ENCODE measurements around the gene CAPN3.

CAPN3 gene

DNA sequence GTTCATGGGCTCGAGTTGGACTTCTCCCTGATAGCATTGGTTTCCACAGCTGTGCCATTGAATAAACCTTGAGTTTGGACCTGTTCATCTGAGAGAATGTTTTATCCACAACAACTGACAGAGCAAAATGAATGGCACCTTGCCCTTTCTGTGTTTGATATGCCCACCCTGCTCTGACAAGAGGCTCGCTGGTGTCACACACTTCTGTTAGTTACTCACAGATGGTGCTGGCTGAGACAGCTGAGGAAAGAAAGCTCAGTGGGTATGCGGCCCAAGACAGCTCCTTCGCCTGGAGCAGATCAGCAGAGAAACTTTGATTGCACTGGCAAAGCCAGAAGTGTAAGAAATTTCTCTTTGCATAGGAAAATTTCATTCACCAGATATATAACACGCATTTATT is 2.5 kb upstream of the CAPN3 start:
- TF ChIP-seq YY1 (IDR thresholded peaks at IDR 0.05; ENCODE audit: low read depth) (no peak), CREB1 (IDR thresholded peaks at IDR 0.05; ENCODE audit: low read depth) (no peak), TCF12 (IDR thresholded peaks at IDR 0.05; ENCODE audit: low read depth) (no peak), ZBTB7A (IDR thresholded peaks at IDR 0.05; ENCODE audit: low read depth) (no peak), TEAD4 (IDR thresholded peaks at IDR 0.05) (no peak), TAF1 (IDR thresholded peaks at IDR 0.05; ENCODE audit: low read depth) (no peak), FOXM1 (IDR thresholded peaks at IDR 0.05; ENCODE audit: borderline replicate concordance, low read depth) (no peak), EGR1 (IDR thresholded peaks at IDR 0.05) (no peak), CEBPB (IDR thresholded peaks at IDR 0.05) (no peak), EP300 (IDR thresholded peaks at IDR 0.05; ENCODE audit: borderline replicate concordance) (no peak), RAD21 (IDR thresholded peaks at IDR 0.05; ENCODE audit: low read depth) (no peak), NFIC (IDR thresholded peaks at IDR 0.05) (no peak)
- TF ChIP-seq, protein P1, sequence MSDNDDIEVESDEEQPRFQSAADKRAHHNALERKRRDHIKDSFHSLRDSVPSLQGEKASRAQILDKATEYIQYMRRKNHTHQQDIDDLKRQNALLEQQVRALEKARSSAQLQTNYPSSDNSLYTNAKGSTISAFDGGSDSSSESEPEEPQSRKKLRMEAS (IDR thresholded peaks at IDR 0.05), result no peak
- TF ChIP-seq, protein P2, sequence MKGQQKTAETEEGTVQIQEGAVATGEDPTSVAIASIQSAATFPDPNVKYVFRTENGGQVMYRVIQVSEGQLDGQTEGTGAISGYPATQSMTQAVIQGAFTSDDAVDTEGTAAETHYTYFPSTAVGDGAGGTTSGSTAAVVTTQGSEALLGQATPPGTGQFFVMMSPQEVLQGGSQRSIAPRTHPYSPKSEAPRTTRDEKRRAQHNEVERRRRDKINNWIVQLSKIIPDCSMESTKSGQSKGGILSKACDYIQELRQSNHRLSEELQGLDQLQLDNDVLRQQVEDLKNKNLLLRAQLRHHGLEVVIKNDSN (IDR thresholded peaks at IDR 0.05), result no peak
- TF ChIP-seq, protein P3, sequence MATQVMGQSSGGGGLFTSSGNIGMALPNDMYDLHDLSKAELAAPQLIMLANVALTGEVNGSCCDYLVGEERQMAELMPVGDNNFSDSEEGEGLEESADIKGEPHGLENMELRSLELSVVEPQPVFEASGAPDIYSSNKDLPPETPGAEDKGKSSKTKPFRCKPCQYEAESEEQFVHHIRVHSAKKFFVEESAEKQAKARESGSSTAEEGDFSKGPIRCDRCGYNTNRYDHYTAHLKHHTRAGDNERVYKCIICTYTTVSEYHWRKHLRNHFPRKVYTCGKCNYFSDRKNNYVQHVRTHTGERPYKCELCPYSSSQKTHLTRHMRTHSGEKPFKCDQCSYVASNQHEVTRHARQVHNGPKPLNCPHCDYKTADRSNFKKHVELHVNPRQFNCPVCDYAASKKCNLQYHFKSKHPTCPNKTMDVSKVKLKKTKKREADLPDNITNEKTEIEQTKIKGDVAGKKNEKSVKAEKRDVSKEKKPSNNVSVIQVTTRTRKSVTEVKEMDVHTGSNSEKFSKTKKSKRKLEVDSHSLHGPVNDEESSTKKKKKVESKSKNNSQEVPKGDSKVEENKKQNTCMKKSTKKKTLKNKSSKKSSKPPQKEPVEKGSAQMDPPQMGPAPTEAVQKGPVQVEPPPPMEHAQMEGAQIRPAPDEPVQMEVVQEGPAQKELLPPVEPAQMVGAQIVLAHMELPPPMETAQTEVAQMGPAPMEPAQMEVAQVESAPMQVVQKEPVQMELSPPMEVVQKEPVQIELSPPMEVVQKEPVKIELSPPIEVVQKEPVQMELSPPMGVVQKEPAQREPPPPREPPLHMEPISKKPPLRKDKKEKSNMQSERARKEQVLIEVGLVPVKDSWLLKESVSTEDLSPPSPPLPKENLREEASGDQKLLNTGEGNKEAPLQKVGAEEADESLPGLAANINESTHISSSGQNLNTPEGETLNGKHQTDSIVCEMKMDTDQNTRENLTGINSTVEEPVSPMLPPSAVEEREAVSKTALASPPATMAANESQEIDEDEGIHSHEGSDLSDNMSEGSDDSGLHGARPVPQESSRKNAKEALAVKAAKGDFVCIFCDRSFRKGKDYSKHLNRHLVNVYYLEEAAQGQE (IDR thresholded peaks at IDR 0.05; ENCODE audit: low read depth), result no peak

DNA sequence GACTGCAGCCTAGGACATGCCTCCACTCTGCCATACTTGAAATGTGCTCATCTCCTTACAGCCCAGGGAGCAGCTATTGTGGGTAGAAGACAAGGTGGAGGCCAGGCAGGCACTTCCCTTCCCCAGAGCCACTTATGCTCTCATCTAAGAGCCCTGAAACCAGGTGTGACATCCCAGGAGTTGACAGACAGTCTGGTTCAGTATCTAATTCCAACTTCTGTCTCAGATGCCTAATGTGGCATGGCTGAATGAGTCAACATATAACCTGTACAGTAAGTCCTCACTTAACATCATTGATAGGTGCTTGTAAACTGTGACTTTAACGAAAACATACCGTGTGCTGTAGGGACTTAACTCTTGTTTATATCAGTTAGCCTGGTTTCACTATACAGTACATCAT is 1.2 kb upstream of the CAPN3 start:
- TF ChIP-seq CEBPB (IDR thresholded peaks at IDR 0.05) (no peak), EP300 (IDR thresholded peaks at IDR 0.05; ENCODE audit: borderline replicate concordance) (no peak), NFIC (IDR thresholded peaks at IDR 0.05) (no peak), YY1 (IDR thresholded peaks at IDR 0.05; ENCODE audit: low read depth) (no peak), TEAD4 (IDR thresholded peaks at IDR 0.05) (no peak), CREB1 (IDR thresholded peaks at IDR 0.05; ENCODE audit: low read depth) (no peak), RAD21 (IDR thresholded peaks at IDR 0.05; ENCODE audit: low read depth) (no peak), EGR1 (IDR thresholded peaks at IDR 0.05) (no peak), TAF1 (IDR thresholded peaks at IDR 0.05; ENCODE audit: low read depth) (no peak), FOXM1 (IDR thresholded peaks at IDR 0.05; ENCODE audit: borderline replicate concordance, low read depth) (no peak)
- TF ChIP-seq, protein P1 (IDR thresholded peaks at IDR 0.05), result no peak
- TF ChIP-seq, protein P3 (IDR thresholded peaks at IDR 0.05; ENCODE audit: low read depth), result no peak
- TF ChIP-seq, protein P2 (IDR thresholded peaks at IDR 0.05), result no peak

DNA sequence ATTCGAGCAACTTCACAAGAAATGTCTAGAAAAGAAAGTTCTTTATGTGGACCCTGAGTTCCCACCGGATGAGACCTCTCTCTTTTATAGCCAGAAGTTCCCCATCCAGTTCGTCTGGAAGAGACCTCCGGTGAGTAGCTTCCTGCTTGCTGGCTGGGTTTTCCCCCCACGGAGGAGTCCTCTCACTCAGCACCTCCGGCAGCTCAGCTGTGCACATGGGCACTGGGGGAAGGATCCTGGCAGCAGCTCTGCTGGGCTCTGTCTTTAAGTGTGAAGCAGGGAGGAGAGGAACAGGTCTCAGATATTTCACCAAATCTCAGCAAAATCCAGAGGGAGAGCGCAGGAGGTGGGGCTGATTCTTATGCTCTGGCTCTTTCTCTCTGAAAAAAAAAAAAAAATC is 684 bp downstream of the CAPN3 start:
- TF ChIP-seq TAF1 (IDR thresholded peaks at IDR 0.05; ENCODE audit: low read depth) (no peak), CEBPB (IDR thresholded peaks at IDR 0.05) (no peak), EGR1 (IDR thresholded peaks at IDR 0.05) (no peak), CREB1 (IDR thresholded peaks at IDR 0.05; ENCODE audit: low read depth) (no peak), ZBTB7A (IDR thresholded peaks at IDR 0.05; ENCODE audit: low read depth) (no peak), FOXM1 (IDR thresholded peaks at IDR 0.05; ENCODE audit: borderline replicate concordance, low read depth) (no peak), YY1 (IDR thresholded peaks at IDR 0.05; ENCODE audit: low read depth) (no peak)
- TF ChIP-seq, protein P2 (IDR thresholded peaks at IDR 0.05), result no peak
- TF ChIP-seq, protein P3 (IDR thresholded peaks at IDR 0.05; ENCODE audit: low read depth), result no peak

DNA sequence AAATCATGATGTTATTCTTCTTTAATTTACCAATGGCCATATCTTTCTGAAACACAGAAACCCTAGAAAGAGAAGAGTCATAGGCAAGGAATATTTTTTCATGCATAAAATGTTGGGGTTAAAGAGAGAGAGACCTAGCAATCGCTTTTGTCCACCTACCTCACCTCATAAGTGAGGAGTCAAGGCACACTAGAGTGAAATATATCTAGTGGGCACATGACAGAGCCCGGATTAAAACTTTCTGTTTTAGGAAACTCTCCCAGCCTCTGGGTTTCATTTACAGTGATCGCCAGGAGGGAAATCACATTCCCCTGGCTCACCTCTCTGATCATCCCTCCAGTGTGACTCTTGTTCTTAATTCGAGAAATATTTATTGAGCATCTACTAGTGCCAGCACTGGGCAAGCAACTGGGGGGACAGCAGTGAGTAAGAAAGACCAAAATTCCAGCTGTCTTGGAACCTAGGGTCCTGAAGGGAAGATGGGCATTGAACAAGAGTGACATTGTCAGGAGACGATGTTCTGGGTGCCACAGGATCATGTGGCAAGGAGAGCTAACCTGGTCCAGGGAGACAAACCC is 1.3 kb downstream of the CAPN3 start:
- TF ChIP-seq TAF1 (IDR thresholded peaks at IDR 0.05; ENCODE audit: low read depth) (no peak), CREB1 (IDR thresholded peaks at IDR 0.05; ENCODE audit: low read depth) (no peak), NFIC (IDR thresholded peaks at IDR 0.05) (no peak), TEAD4 (IDR thresholded peaks at IDR 0.05) (no peak), TCF12 (IDR thresholded peaks at IDR 0.05; ENCODE audit: low read depth) (no peak), YY1 (IDR thresholded peaks at IDR 0.05; ENCODE audit: low read depth) (no peak), ZBTB7A (IDR thresholded peaks at IDR 0.05; ENCODE audit: low read depth) (no peak), FOXM1 (IDR thresholded peaks at IDR 0.05; ENCODE audit: borderline replicate concordance, low read depth) (no peak), EGR1 (IDR thresholded peaks at IDR 0.05) (no peak)
- TF ChIP-seq, protein P3 (IDR thresholded peaks at IDR 0.05; ENCODE audit: low read depth), result no peak
- TF ChIP-seq, protein P2 (IDR thresholded peaks at IDR 0.05), result no peak
- TF ChIP-seq, protein P1 (IDR thresholded peaks at IDR 0.05), result no peak

Measured in Ishikawa (cell line).